ENCODE measurements around the gene LPIN1.
"Not testable (repeated sequence)": the region's sequence is repeated elsewhere in the genome, so short reads cannot be mapped to it uniquely, and the experiment has no call there.

LPIN1 gene

GRCh38 chr2:11830708-11831301, 84.4 kb downstream of the LPIN1 start:
- no peak for DNase-seq (ENCODE audit: extremely low read depth in 1 of 2, low read depth in 1 of 2)

GRCh38 chr2:11831415-11831814, 85.0 kb downstream of the LPIN1 start:
- no peak for DNase-seq (ENCODE audit: extremely low read depth in 1 of 2, low read depth in 1 of 2)

GRCh38 chr2:11832531-11832930, 86.1 kb downstream of the LPIN1 start:
- DNase-seq (ENCODE audit: extremely low read depth in 1 of 2, low read depth in 1 of 2): no peak

- no peak for DNase-seq (ENCODE audit: extremely low read depth in 1 of 2, low read depth in 1 of 2)
These were observed 87.2 kb downstream of the LPIN1 start for GRCh38 chr2:11833601-11834000.

GRCh38 chr2:11835403-11835802, 89.0 kb downstream of the LPIN1 start:
- no peak for DNase-seq (ENCODE audit: extremely low read depth in 1 of 2, low read depth in 1 of 2)

GRCh38 chr2:11836647-11837219, 90.3 kb downstream of the LPIN1 start:
- DNase-seq (ENCODE audit: extremely low read depth in 1 of 2, low read depth in 1 of 2): no peak

GRCh38 chr2:11837875-11838734, 91.7 kb downstream of the LPIN1 start:
- DNase-seq (ENCODE audit: extremely low read depth in 1 of 2, low read depth in 1 of 2): no peak

- DNase-seq (ENCODE audit: extremely low read depth in 1 of 2, low read depth in 1 of 2): no peak
These were observed 93.5 kb downstream of the LPIN1 start for GRCh38 chr2:11839916-11840315.

- no peak for DNase-seq (ENCODE audit: extremely low read depth in 1 of 2, low read depth in 1 of 2)
These were observed 95.9 kb downstream of the LPIN1 start for GRCh38 chr2:11842336-11842735.

GRCh38 chr2:11844798-11845197, 98.4 kb downstream of the LPIN1 start:
- not testable (repeated sequence) for DNase-seq (ENCODE audit: extremely low read depth in 1 of 2, low read depth in 1 of 2)

GRCh38 chr2:11847935-11848334, 101.5 kb downstream of the LPIN1 start:
- not testable (repeated sequence) for DNase-seq (ENCODE audit: extremely low read depth in 1 of 2, low read depth in 1 of 2)

GRCh38 chr2:11850082-11850481, 103.7 kb downstream of the LPIN1 start:
- DNase-seq (ENCODE audit: extremely low read depth in 1 of 2, low read depth in 1 of 2): no peak

- no peak for DNase-seq (ENCODE audit: extremely low read depth in 1 of 2, low read depth in 1 of 2)
These were observed 106.2 kb downstream of the LPIN1 start for GRCh38 chr2:11852526-11853196.

- no peak for DNase-seq (ENCODE audit: extremely low read depth in 1 of 2, low read depth in 1 of 2)
These were observed 106.8 kb downstream of the LPIN1 start for GRCh38 chr2:11853197-11853588.

GRCh38 chr2:11855064-11855760, 108.8 kb downstream of the LPIN1 start:
- no peak for DNase-seq (ENCODE audit: extremely low read depth in 1 of 2, low read depth in 1 of 2)

- DNase-seq (ENCODE audit: extremely low read depth in 1 of 2, low read depth in 1 of 2): no peak
These were observed 109.7 kb downstream of the LPIN1 start for GRCh38 chr2:11856095-11856494.

GRCh38 chr2:11858883-11859282, 112.5 kb downstream of the LPIN1 start:
- DNase-seq (ENCODE audit: extremely low read depth in 1 of 2, low read depth in 1 of 2): no peak

- not testable (repeated sequence) for DNase-seq (ENCODE audit: extremely low read depth in 1 of 2, low read depth in 1 of 2)
These were observed 113.5 kb downstream of the LPIN1 start for GRCh38 chr2:11859975-11860374.

GRCh38 chr2:11861044-11861443, 114.6 kb downstream of the LPIN1 start:
- DNase-seq (ENCODE audit: extremely low read depth in 1 of 2, low read depth in 1 of 2): no peak

GRCh38 chr2:11862049-11862448, 115.6 kb downstream of the LPIN1 start:
- DNase-seq (ENCODE audit: extremely low read depth in 1 of 2, low read depth in 1 of 2): no peak

- DNase-seq (ENCODE audit: extremely low read depth in 1 of 2, low read depth in 1 of 2): no peak
These were observed 116.7 kb downstream of the LPIN1 start for GRCh38 chr2:11863103-11863502.
